GM23338 (cell line): Measurements from ENCODE around the gene LCN12. TPM values are rescaled to one million over a fixed set of nuclear protein-coding genes. Genes with fewer than 3 reads are reported as not detected.

Experiments
- ATAC-seq: fragments of 200-7000 bp; cut with Tn5 transposase; 3 replicates; pipeline ENCODE4 v1.9.1; 2020
- DNase-seq: peaks from one replicate; pipeline ENCODE4 v3.0.0-alpha.2; 2015; ENCODE audit warnings: low spot score
- H2AFZ ChIP-seq: fragments of 200-600 bp; sonication (generic); 2 replicates; pipeline ENCODE4 v1.8.0; 2016; ENCODE audit warnings: antibody characterized with exemption, mild to moderate bottlenecking, moderate library complexity
- H3F3A ChIP-seq: fragments of 200-600 bp; sonication (generic); replicated peaks from 2 replicates; pipeline ENCODE4 v1.8.0; 2017; ENCODE audit warnings: antibody characterized with exemption, mixed run types, low read depth
- H3K27ac ChIP-seq: fragments of 200-600 bp; sonication (generic); 2 replicates; pipeline ENCODE4 v1.6.1; 2016; ENCODE audit warnings: low read depth
- H3K27me3 ChIP-seq: fragments of 200-600 bp; sonication (generic); 2 replicates; pipeline ENCODE4 v1.8.0; 2016; ENCODE audit warnings: mild to moderate bottlenecking, mixed run types, moderate library complexity; ENCODE audit not compliant: insufficient read depth
- H3K36me3 ChIP-seq: fragments of 200-600 bp; sonication (generic); 2 replicates; pipeline ENCODE4 v1.8.0; 2016; ENCODE audit warnings: mild to moderate bottlenecking; ENCODE audit not compliant: insufficient read depth
- H3K4me1 ChIP-seq: fragments of 200-600 bp; sonication (generic); 2 replicates; pipeline ENCODE4 v1.8.0; 2016; ENCODE audit warnings: mild to moderate bottlenecking, moderate library complexity; ENCODE audit not compliant: insufficient read depth
- H3K4me2 ChIP-seq: fragments of 200-600 bp; sonication (generic); 2 replicates; pipeline ENCODE4 v1.7.1; 2017; ENCODE audit warnings: mixed run types
- H3K4me3 ChIP-seq: fragments of 200-600 bp; sonication (generic); 2 replicates; pipeline ENCODE4 v1.6.1; 2016; ENCODE audit warnings: mixed run types
- H3K79me2 ChIP-seq: fragments of 200-600 bp; sonication (generic); replicated peaks from 2 replicates; pipeline ENCODE4 v1.8.0; 2017; ENCODE audit warnings: mild to moderate bottlenecking; ENCODE audit not compliant: insufficient read depth
- H3K9me2 ChIP-seq: fragments of 200-600 bp; sonication (generic); 2 replicates; pipeline ENCODE4 v1.8.0; 2017; ENCODE audit not compliant: insufficient read depth
- H4K20me1 ChIP-seq: fragments of 200-600 bp; sonication (generic); replicated peaks from 2 replicates; pipeline ENCODE4 v1.8.0; 2017; ENCODE audit warnings: mild to moderate bottlenecking; ENCODE audit not compliant: insufficient read depth
- H3K27ac Mint-ChIP-seq: 2 replicates; pipeline ENCODE4 v1.8.0; 2020; ENCODE audit warnings: inconsistent platforms, mild to moderate bottlenecking, moderate library complexity, mixed read lengths
- H3K27me3 Mint-ChIP-seq: 3 replicates; pipeline ENCODE4 v1.8.0; 2022; ENCODE audit warnings: low read depth, mild to moderate bottlenecking, moderate library complexity, mixed read lengths, inconsistent platforms; ENCODE audit not compliant: insufficient read depth, poor library complexity
- H3K36me3 Mint-ChIP-seq: 3 replicates; pipeline ENCODE4 v1.8.0; 2021; ENCODE audit warnings: low read depth, mild to moderate bottlenecking, inconsistent platforms, moderate library complexity, mixed read lengths
- H3K4me1 Mint-ChIP-seq: 3 replicates; pipeline ENCODE4 v1.8.0; 2020; ENCODE audit warnings: mild to moderate bottlenecking, inconsistent platforms, mixed read lengths
- H3K4me3 Mint-ChIP-seq: 3 replicates; pipeline ENCODE4 v1.8.0; 2021; ENCODE audit warnings: moderate library complexity, mild to moderate bottlenecking, inconsistent platforms, mixed read lengths
- H3K9me3 Mint-ChIP-seq: 3 replicates; pipeline ENCODE4 v1.8.0; 2020; ENCODE audit warnings: moderate library complexity, mild to moderate bottlenecking, inconsistent platforms, mixed read lengths
- EZH2phosphoT487 ChIP-seq: fragments of 200-600 bp; sonication (generic); IDR thresholded peaks from one replicate; pipeline ENCODE4 v1.8.1; 2018; ENCODE audit warnings: antibody characterized with exemption; ENCODE audit not compliant: unreplicated experiment
- JUNB ChIP-seq: IDR thresholded peaks from one replicate; pipeline ENCODE4 v1.6.1; 2016; ENCODE audit warnings: antibody characterized with exemption; ENCODE audit not compliant: unreplicated experiment
- POLR2AphosphoS5 ChIP-seq: IDR thresholded peaks from 2 replicates; pipeline ENCODE4 v1.6.1; 2016; ENCODE audit warnings: antibody characterized with exemption, low read depth
- REST ChIP-seq: IDR thresholded peaks from one replicate; pipeline ENCODE4 v1.6.1; 2018; ENCODE audit warnings: antibody characterized with exemption; ENCODE audit not compliant: unreplicated experiment
- ZNF114 ChIP-seq: fragments of 250-450 bp; sonication (Bioruptor Pico); IDR thresholded peaks from 2 replicates; pipeline ENCODE4 v1.5.0; 2020; ENCODE audit warnings: mild to moderate bottlenecking, moderate library complexity
- ZNF462 ChIP-seq: fragments of 250-450 bp; sonication (Bioruptor Pico); IDR thresholded peaks from 2 replicates; pipeline ENCODE4 v1.5.0; 2020; ENCODE audit warnings: mild to moderate bottlenecking, moderate library complexity
- polyA plus RNA-seq: library from polyadenylated mRNA; unstranded; fragments of >200 nt; fragmentation: Nextera tagmentation; extraction: Ambion mirVana; gene quantifications from 2 replicates; pipeline ENCODE4 v1.2.1, GENCODE V29; 2016
- total RNA-seq: library from RNA; depleted of rRNA; stranded (reverse); fragments of >200 nt; shearing (Covaris generic); gene quantifications from 2 replicates; pipeline ENCODE4 v1.2.3, GENCODE V29; 2014
- TF ChIP-seq, protein P1 (sequence below), 2 experiments: fragments of 200-600 bp in 1 of 2; sonication (generic) in 1 of 2; conservative IDR thresholded peaks; 2 replicates each; pipeline versions ENCODE4 v1.5.1 to v1.6.1; 2016 to 2017; ENCODE audit warnings: antibody characterized with exemption in 2 of 2, low read depth in 2 of 2, mild to moderate bottlenecking in 2 of 2, moderate library complexity in 1 of 2

Gene LCN12
- total and polyA plus RNA-seq, 2 experiments from 2014 or later = 0.39 to 0.69 TPM

GRCh38 chr9:136920069-136920468 lies 32.0 kb upstream of the LCN12 start (continued):
- no peak for TF ChIP-seq ZNF462

DNA sequence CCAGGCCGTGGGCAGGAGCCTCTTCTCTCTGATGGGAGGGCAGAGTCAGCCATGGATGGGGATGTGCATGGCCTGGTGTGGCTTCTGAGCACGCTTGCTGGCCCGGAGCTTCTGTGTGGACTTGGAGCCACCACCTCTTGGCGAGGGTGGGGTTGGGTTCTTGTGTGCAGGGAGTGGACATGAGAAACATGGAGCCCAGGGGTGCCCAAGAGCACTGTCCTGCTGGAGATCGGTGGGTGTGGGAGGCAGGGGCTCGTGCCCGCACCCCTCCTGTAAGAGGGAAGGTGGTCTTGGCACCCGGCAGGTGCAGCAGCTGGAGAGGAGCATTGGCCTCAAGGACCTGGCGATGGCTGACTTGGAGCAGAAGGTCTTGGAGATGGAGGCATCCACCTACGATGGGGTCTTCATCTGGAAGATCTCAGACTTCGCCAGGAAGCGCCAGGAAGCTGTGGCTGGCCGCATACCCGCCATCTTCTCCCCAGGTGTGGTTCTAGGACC lies 31.3 kb upstream of the LCN12 start:
- Histone ChIP-seq H3K79me2 (no peaks in the 10 kb centered on the region), H2AFZ (no peak overlapping the region), H3F3A (no peaks in the 10 kb centered on the region), H3K9me2 (no peaks in the 10 kb centered on the region), H3K4me3 (no peak overlapping the region), H3K4me2 (no peak overlapping the region), H3K36me3 (peaks cover 8% of the 10 kb centered on the region), H3K27me3 (no peaks in the 10 kb centered on the region), H3K27ac (no peak overlapping the region), H4K20me1 (peaks cover 7% of the 10 kb centered on the region; the same call in 1 of the 2 replicates), H3K4me1 (no peaks in the 10 kb centered on the region)
- Mint-ChIP-seq H3K27ac (no peak overlapping the region), H3K4me3 (no peak overlapping the region), H3K27me3 (peaks cover 13% of the 10 kb centered on the region), H3K36me3 (peaks cover 58% of the 10 kb centered on the region), H3K9me3 (no peaks in the 10 kb centered on the region; the same call in 2 of the 3 replicates), H3K4me1 (no peaks in the 10 kb centered on the region)
- no peak for ATAC-seq
- DNase-seq = no peak
- TF ChIP-seq ZNF114 (CRISPR knock-in tag) (no peak), EZH2phosphoT487 (no peak), JUNB (no peak), REST (no peak), POLR2AphosphoS5 (no peak)
- TF ChIP-seq, protein P1, sequence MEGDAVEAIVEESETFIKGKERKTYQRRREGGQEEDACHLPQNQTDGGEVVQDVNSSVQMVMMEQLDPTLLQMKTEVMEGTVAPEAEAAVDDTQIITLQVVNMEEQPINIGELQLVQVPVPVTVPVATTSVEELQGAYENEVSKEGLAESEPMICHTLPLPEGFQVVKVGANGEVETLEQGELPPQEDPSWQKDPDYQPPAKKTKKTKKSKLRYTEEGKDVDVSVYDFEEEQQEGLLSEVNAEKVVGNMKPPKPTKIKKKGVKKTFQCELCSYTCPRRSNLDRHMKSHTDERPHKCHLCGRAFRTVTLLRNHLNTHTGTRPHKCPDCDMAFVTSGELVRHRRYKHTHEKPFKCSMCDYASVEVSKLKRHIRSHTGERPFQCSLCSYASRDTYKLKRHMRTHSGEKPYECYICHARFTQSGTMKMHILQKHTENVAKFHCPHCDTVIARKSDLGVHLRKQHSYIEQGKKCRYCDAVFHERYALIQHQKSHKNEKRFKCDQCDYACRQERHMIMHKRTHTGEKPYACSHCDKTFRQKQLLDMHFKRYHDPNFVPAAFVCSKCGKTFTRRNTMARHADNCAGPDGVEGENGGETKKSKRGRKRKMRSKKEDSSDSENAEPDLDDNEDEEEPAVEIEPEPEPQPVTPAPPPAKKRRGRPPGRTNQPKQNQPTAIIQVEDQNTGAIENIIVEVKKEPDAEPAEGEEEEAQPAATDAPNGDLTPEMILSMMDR (conservative IDR thresholded peaks at IDR 0.05; ENCODE audit: low read depth in 2 of 2) = no peak
